Heart right ventricle (tissue), 16 donors: ENCODE measurements around the gene UTP3. TPM values are rescaled to one million over a fixed set of nuclear protein-coding genes. Genes with fewer than 3 reads are reported as not detected.

ENCODE experiments used
- ATAC-seq, 8 donors: fragments of 200-7000 bp; cut with Tn5 transposase; one replicate each; pipeline ENCODE4 v1.9.1; 2020; ENCODE audit warnings: mild to moderate bottlenecking in 8 of 8, moderate library complexity in 8 of 8, moderate number of reproducible peaks in 1 of 8
- DNase-seq, 2 donors: peaks; one replicate each; pipeline ENCODE4 v3.0.0-alpha.2; 2020
- H3K27ac ChIP-seq, 10 donors: fragments of 200-600 bp; sonication (generic) in 2 of 10; one replicate each; pipeline versions ENCODE4 v1.5.0 to v1.8.0; 2020 to 2022; ENCODE audit warnings: mild to moderate bottlenecking in 3 of 10
- H3K27me3 ChIP-seq, 7 donors: fragments of 200-600 bp; one replicate each; pipeline ENCODE4 v1.8.0; 2021 to 2022; ENCODE audit warnings: mild to moderate bottlenecking in 2 of 7
- H3K36me3 ChIP-seq, 9 donors: fragments of 200-600 bp; sonication (generic) in 1 of 9; one replicate each; pipeline versions ENCODE4 v1.5.0 to v1.8.0; 2020 to 2022; ENCODE audit warnings: mild to moderate bottlenecking in 2 of 9
- H3K4me1 ChIP-seq, 9 donors: fragments of 200-600 bp; sonication (generic) in 1 of 9; one replicate each; pipeline versions ENCODE4 v1.5.0 to v1.8.0; 2020 to 2022; ENCODE audit warnings: mild to moderate bottlenecking in 4 of 9
- H3K4me3 ChIP-seq, 10 donors: fragments of 200-600 bp; sonication (generic) in 2 of 10; one replicate each; pipeline versions ENCODE4 v1.5.0 to v1.8.0; 2020 to 2022; ENCODE audit warnings: mild to moderate bottlenecking in 7 of 10, moderate library complexity in 2 of 10
- H3K9me3 ChIP-seq, 11 donors: fragments of 200-600 bp in 10 of 11; sonication (generic) in 2 of 11; one replicate each; pipeline versions ENCODE4 v1.5.0 to v1.8.0; 2013 to 2022; ENCODE audit warnings: mild to moderate bottlenecking in 2 of 11, control low read depth in 1 of 11, moderate library complexity in 1 of 11
- WGBS, 2 donors: extraction: QIAGEN DNeasy Blood & Tissue Kit; methylation state at CpG; one replicate each; pipeline ENCODE4 v1.1.7; 2013; ENCODE audit warnings: inconsistent platforms in 1 of 2; 5-methylcytosine and 5-hydroxymethylcytosine counted together
- intact Hi-C, 10 donors: fragments of 100-400 bp; cut with DNase I; formaldehyde crosslinking; loops; one replicate each; pipeline versions ENCODE4 v1.11.1 to v1.14.2; 2022
- polyA plus RNA-seq, 2 donors: library from polyadenylated mRNA; stranded (reverse); fragments of 200-250 nt; gene quantifications; one replicate each; pipeline ENCODE4 v1.2.3, GENCODE V29; 2013
- total RNA-seq, 10 donors: library from RNA; stranded (reverse); fragmentation: NEBNext Ultra II Directional in 3 of 10; extraction: Animal tissue kit (Norgen Biotek cat#: 25700) in 3 of 10; gene quantifications; one replicate each; pipeline versions ENCODE4 v1.2.1 to v1.2.4, GENCODE V29; 2021 to 2023
- TF ChIP-seq, protein P1 (sequence below), 9 donors: fragments of 200-600 bp; sonication (generic) in 2 of 9; IDR thresholded peaks; one replicate each; pipeline versions ENCODE4 v1.5.0 to v1.8.0; 2021 to 2022; ENCODE audit warnings: antibody characterized with exemption in 9 of 9, mild to moderate bottlenecking in 5 of 9, moderate library complexity in 1 of 9
- donor health status: Arrhythmogenic right ventricular cardiomyopathy.
- donor health status: ischemic (EF 13 %, LVEDD 7.1; RV severe dilation, severe dysfunction).
- donor health status: healthy with polysubstance abuse.
- donor health status: DM: no; HTN: yes; CAD: no.
- donor health status: DM: no; HTN: no; CAD: no.
- donor health status: ischemic (EF 25% LVEDD 6.9; RV normal size, moderate dysfunction).
- donor health status: ischemic (EF 25% LVEDD 5.7; RV mildly dilated, moderate dysfunction).
- donor health status: healthy.
- donor health status: DM: yes; HTN: yes; CAD: no.
- donor health status: Ischemic cardiomyopathy.
- donor health status: ischemic (EF 35%, LVEDD 5.7; RV mildly dilated, moderate dysfunction).
- donor health status: nonischemic (EF 11% LVEDD 7.7; RV severe dilation, severe dysfunction).
- donor health status: DM: yes; HTN: yes; CAD: no.
- donor health status: PGD.
- donor health status: ischemic (EF 29% LVEDD 5.4; RV normal size, mild dysfunction).
- donor health status: nonischemic (EF 23%, LVEDD 6.1; RV moderate dilation, normal function).

UTP3 gene
- total and polyA plus RNA-seq, 12 donors = 12.9 to 20.4 (median 17.4) TPM

DNA sequence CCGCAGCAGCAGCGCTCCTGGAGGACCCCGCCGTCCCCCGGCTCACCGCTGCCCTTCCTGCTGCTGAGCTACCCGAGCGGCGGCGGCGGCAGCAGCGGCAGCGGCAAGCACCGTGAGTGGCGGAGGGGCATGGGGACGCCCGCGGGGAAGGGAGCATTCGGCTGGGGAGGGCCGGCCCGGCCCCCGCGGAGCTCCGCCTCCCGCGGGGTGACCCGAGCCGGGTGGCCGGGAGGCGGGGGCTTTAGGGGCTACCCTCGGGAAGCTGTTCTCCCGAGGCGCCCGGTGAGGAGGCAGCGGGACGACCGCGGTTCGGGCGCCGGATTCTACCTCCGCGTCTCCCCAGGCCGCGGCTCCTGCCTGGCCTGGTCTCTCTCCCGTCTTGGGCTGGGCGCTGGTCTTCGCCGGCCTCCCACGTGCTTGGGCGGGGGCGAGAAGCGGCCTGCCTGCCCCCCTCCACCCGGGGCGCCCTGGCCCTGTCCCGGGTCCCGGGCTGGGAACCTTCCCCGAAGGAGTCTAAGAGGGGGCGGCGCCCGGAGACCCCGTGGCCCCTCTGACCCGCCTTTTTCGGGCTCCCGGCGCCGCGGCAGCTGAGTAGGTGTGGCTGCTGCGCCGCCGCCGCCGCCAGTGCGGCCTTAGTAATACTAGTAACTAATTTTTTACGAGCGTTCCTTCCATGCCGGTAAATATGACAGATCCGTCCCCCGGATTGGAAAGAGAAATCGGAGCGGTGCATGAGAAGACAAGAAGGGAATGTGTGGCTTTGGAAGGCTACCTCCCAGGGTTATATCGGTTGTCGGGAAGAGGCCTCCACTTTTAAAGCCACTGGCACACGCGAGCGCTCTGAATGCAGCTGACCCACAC, 17.1 kb downstream of the UTP3 start:
- DNase-seq (peak; percentile 76 to 77), ATAC-seq (peak; percentile 79 to 93 (median 85))
- no peaks in the 10 kb centered on the region for H3K36me3 ChIP-seq
- no peaks in the 10 kb centered on the region for H3K9me3 ChIP-seq
- intact Hi-C loops = loop anchor here in 5 of 10 donors (2.0 to 10.0 kb wide), 3 partner anchors 17 to 129 kb away; partner anchors contain the start of genes GRSF1 (in 3 of the 5) and UTP3 (in 1 of the 5)
- H3K4me1 ChIP-seq = peaks cover 3 to 33% (median 17%) of the 10 kb centered on the region in 9 donors
- no peaks in the 10 kb centered on the region for H3K27me3 ChIP-seq
- 0 to 1% methylated on average over 81 to 86 of the region's 86 CpGs for WGBS, 2 donors
- TF ChIP-seq, protein P1, sequence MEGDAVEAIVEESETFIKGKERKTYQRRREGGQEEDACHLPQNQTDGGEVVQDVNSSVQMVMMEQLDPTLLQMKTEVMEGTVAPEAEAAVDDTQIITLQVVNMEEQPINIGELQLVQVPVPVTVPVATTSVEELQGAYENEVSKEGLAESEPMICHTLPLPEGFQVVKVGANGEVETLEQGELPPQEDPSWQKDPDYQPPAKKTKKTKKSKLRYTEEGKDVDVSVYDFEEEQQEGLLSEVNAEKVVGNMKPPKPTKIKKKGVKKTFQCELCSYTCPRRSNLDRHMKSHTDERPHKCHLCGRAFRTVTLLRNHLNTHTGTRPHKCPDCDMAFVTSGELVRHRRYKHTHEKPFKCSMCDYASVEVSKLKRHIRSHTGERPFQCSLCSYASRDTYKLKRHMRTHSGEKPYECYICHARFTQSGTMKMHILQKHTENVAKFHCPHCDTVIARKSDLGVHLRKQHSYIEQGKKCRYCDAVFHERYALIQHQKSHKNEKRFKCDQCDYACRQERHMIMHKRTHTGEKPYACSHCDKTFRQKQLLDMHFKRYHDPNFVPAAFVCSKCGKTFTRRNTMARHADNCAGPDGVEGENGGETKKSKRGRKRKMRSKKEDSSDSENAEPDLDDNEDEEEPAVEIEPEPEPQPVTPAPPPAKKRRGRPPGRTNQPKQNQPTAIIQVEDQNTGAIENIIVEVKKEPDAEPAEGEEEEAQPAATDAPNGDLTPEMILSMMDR (IDR thresholded peaks at IDR 0.05) = no peak
- peak overlapping the region; percentile 77 to 99 (median 97) for H3K27ac ChIP-seq
- peak overlapping the region; percentile 59 to 96 (median 84) for H3K4me3 ChIP-seq

DNA sequence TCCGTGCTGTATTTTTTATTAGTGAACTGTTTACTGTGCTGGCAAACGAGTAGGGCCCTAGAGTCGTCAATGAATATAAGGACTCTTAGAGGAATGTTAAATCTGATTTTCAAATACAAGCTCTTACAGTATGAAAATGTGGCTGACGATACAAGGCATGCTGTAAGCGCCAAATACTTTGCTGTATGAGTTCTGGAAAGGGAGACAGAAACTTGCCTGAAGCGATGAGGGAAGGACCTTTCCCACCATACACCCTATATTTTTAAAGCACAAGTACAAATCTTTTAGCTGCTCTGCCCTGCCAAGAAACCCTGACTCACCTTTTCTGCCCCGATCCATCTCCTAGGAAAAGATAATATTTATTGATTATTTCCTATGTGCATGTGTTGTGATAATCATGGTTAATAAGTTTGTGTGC, 17.7 kb downstream of the UTP3 start:
- TF ChIP-seq, protein P1 (IDR thresholded peaks at IDR 0.05) = no peak
- WGBS, 2 donors = 6 to 10% methylated on average over 7 of the region's 7 CpGs
- intact Hi-C loops = loop anchor here in 4 of 10 donors (10.0 kb wide), 2 partner anchors 119 to 129 kb away; partner anchors contain the start of gene GRSF1 (in 3 of the 4)
- H3K36me3 ChIP-seq = no peaks in the 10 kb centered on the region
- no peaks in the 10 kb centered on the region for H3K9me3 ChIP-seq
- no peak for ATAC-seq
- H3K4me1 ChIP-seq = peaks cover 3 to 33% (median 17%) of the 10 kb centered on the region in 9 donors
- DNase-seq = no peak
- H3K27ac ChIP-seq = peak overlapping the region; percentile 77 to 99 (median 97)
- H3K27me3 ChIP-seq = no peaks in the 10 kb centered on the region
- peak overlapping the region; percentile 59 to 96 (median 84) for H3K4me3 ChIP-seq

DNA sequence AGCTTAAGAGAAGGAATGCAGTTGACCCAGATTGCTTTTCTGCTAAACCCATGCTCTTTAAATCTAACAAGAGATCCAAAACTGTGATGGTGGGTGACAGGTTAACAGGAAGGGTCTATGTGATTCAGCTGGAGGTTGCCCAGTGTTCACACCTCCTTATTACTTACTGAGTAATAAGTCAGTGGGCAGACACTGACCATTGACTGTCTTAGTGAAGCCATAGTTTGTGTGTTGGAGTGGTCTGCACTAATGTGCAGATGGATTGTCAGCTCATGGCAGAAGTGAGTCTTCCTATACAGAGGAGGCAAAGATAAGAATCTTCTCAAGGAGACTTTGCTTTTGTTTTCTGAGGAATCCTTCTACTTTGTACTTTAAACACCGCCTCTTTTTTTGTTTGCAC, 18.2 kb downstream of the UTP3 start:
- H3K36me3 ChIP-seq = no peaks in the 10 kb centered on the region
- TF ChIP-seq, protein P1 (IDR thresholded peaks at IDR 0.05) = no peak
- ATAC-seq (no peak), DNase-seq (no peak)
- intact Hi-C loops = loop anchor here in 4 of 10 donors (10.0 kb wide), 2 partner anchors 118 to 128 kb away; partner anchors contain the start of gene GRSF1 (in 3 of the 4)
- H3K27ac ChIP-seq = peak overlapping the region in 9 of 10 donors; percentile 86 to 99 (median 97)
- H3K4me3 ChIP-seq = peak overlapping the region in 9 of 10 donors; percentile 59 to 96 (median 85)
- no peaks in the 10 kb centered on the region for H3K9me3 ChIP-seq
- no peaks in the 10 kb centered on the region for H3K27me3 ChIP-seq
- WGBS, 2 donors = 95 to 96% methylated on average over 1 of the region's 1 CpG
- H3K4me1 ChIP-seq = peaks cover 3 to 36% (median 17%) of the 10 kb centered on the region in 9 donors

DNA sequence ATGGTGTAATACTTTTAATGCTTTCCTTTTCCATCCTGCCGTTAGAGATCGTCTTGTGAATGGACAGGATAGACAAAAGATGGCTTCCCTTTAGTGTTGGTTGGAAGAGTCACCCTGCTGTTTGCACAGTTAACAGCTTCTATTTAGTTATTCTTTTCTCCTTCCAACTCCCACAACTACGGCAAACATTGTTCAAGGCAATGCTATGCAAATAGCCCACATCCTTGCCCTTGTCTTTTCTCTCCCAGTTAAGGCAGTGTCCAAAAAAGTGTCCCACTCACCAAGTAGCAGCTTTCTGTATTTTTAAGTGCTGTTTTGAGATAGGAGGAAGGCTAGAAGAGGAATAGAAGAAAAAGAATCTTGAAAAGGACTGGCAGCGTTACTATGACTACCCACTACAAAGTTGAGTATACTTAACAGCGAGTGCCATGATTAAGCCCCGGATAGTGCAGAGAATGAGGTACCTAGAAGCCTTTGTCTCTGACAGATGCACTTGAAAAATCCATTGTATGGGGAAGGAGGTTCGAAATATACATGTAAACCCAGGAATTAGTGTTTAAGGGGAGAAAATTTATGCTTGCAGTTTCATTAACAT, 21.4 kb downstream of the UTP3 start:
- DNase-seq (no peak), ATAC-seq (no peak)
- intact Hi-C loops = loop anchor here in 5 of 10 donors (1.0 to 10.0 kb wide), 3 partner anchors 9 to 125 kb away; partner anchors contain the start of gene GRSF1 (in 3 of the 5)
- Histone ChIP-seq H3K9me3 (no peaks in the 10 kb centered on the region), H3K4me3 (no peak overlapping the region), H3K36me3 (no peaks in the 10 kb centered on the region), H3K4me1 (peaks cover 3 to 54% (median 33%) of the 10 kb centered on the region in 9 donors), H3K27ac (no peak overlapping the region), H3K27me3 (no peaks in the 10 kb centered on the region)
- TF ChIP-seq, protein P1 (IDR thresholded peaks at IDR 0.05) = no peak
- WGBS, 2 donors = 86 to 91% methylated on average over 7 of the region's 7 CpGs
